ENCODE measurements around the gene DNASE1L3.

DNA sequence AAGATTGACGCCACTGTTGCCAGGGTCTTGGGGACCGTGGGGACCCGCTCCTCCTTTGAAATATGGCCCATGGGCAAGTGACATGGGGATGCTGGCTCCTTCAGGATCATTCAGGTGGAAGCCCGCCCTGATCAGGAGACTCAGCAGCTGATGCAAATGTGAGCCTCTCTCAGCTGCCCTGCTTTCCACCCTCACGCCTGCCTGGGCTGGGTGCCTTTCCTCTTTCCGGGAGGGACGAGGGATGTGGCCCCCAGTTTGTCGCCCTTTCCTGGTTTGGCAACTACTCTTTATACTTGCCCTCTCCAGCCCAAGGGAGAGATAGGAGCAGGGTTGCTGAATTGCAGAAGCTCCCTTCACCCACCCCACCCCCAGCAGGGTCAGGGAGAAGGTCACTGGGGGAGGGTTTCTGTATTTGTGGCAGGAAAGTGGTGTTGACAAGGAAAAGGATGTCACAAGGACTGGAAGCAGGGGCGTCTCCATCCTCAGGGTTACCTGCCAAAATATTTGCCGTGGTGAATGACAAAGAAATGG lies 21.8 kb downstream of the DNASE1L3 start:
- TF ChIP-seq RNF2 (IDR thresholded peaks at IDR 0.05; ENCODE audit: borderline replicate concordance, low read depth): no peak
- no peak for TF ChIP-seq JUN (IDR thresholded peaks at IDR 0.05)
- TF ChIP-seq, protein P1, sequence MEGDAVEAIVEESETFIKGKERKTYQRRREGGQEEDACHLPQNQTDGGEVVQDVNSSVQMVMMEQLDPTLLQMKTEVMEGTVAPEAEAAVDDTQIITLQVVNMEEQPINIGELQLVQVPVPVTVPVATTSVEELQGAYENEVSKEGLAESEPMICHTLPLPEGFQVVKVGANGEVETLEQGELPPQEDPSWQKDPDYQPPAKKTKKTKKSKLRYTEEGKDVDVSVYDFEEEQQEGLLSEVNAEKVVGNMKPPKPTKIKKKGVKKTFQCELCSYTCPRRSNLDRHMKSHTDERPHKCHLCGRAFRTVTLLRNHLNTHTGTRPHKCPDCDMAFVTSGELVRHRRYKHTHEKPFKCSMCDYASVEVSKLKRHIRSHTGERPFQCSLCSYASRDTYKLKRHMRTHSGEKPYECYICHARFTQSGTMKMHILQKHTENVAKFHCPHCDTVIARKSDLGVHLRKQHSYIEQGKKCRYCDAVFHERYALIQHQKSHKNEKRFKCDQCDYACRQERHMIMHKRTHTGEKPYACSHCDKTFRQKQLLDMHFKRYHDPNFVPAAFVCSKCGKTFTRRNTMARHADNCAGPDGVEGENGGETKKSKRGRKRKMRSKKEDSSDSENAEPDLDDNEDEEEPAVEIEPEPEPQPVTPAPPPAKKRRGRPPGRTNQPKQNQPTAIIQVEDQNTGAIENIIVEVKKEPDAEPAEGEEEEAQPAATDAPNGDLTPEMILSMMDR (IDR thresholded peaks at IDR 0.05): no peak

Measured in A549 (cell line).